Measurements from ENCODE around the gene MTUS2. TPM values are rescaled to one million over a fixed set of nuclear protein-coding genes. Genes with fewer than 3 reads are reported as not detected.

MTUS2 gene
- total and polyA plus RNA-seq, 9 of the 15 experiments (the other 6 are each of a cell fraction or from before 2014, with no cell fraction given) = 0.01 to 0.28 (median 0.06) TPM; not detected in 1

GRCh38 chr13:29476046-29476445 is 655.9 kb downstream of the MTUS2 start:
- 3% methylated on average over 3 of the region's 3 CpGs for WGBS (ENCODE audit: insufficient coverage, low coverage, missing lambda C conversion rate)
- Histone ChIP-seq H4K20me1 (replicated peaks; ENCODE audit: control insufficient read depth, insufficient read depth, low read length) (no peaks in the 10 kb centered on the region), H3K36me3 (ENCODE audit: control insufficient read depth, insufficient read depth, low read length) (no peaks in the 10 kb centered on the region), H3K27ac (ENCODE audit: extremely low read depth, low read depth, low read length) (no peak overlapping the region), H3K4me1 (replicated peaks in 1 of 2; ENCODE audit: control insufficient read depth in 2 of 2, insufficient read depth in 2 of 2, low read length in 2 of 2) (peaks cover 0 to 12% of the 10 kb centered on the region in 2 experiments; a peak in 2 of 5 replicates), H3K9me3 (replicated peaks; ENCODE audit: control insufficient read depth, insufficient read depth, low read depth, low read length) (no peaks in the 10 kb centered on the region), H2AFZ (ENCODE audit: low read depth, low read length) (no peak overlapping the region), H3K9me1 (ENCODE audit: control insufficient read depth, insufficient read depth, low read length) (no peaks in the 10 kb centered on the region), H3K9ac (ENCODE audit: insufficient read depth in 1 of 2, low read depth in 2 of 2, low read length in 2 of 2) (no peak overlapping the region), H3K4me2 (ENCODE audit: insufficient read depth, low read length) (no peak overlapping the region), H3K27me3 (ENCODE audit: control insufficient read depth in 2 of 2, insufficient read depth in 2 of 2, low read length in 2 of 2) (peaks cover 4 to 25% of the 10 kb centered on the region in 2 experiments; a peak in 2 of 5 replicates), H3K79me2 (ENCODE audit: control insufficient read depth, insufficient read depth, low read length) (no peaks in the 10 kb centered on the region), H3K4me3 (no peak overlapping the region)
- ChIA-PET CTCF (ENCODE audit: low intra/inter-chr PET ratio) (no interaction called here), POLR2A (no interaction called here)
- ATAC-seq = no peak
- in situ Hi-C loops (cut with MboI) = no loop called here
- no peak for FAIRE-seq
- no TSS peak for BruUV-seq (replicated peaks)
- intact Hi-C loops (cut with micrococcal nuclease) = loop anchor here (10.0 kb wide), 2 partner anchors 71 to 111 kb away; no protein-coding TSS in a partner anchor
- no peak for DNase-seq (ENCODE audit: extremely low read depth in 1 of 4, low spot score in 3 of 4)
- TF ChIP-seq, protein P1, sequence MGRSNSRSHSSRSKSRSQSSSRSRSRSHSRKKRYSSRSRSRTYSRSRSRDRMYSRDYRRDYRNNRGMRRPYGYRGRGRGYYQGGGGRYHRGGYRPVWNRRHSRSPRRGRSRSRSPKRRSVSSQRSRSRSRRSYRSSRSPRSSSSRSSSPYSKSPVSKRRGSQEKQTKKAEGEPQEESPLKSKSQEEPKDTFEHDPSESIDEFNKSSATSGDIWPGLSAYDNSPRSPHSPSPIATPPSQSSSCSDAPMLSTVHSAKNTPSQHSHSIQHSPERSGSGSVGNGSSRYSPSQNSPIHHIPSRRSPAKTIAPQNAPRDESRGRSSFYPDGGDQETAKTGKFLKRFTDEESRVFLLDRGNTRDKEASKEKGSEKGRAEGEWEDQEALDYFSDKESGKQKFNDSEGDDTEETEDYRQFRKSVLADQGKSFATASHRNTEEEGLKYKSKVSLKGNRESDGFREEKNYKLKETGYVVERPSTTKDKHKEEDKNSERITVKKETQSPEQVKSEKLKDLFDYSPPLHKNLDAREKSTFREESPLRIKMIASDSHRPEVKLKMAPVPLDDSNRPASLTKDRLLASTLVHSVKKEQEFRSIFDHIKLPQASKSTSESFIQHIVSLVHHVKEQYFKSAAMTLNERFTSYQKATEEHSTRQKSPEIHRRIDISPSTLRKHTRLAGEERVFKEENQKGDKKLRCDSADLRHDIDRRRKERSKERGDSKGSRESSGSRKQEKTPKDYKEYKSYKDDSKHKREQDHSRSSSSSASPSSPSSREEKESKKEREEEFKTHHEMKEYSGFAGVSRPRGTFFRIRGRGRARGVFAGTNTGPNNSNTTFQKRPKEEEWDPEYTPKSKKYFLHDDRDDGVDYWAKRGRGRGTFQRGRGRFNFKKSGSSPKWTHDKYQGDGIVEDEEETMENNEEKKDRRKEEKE (IDR thresholded peaks at IDR 0.05; ENCODE audit: borderline replicate concordance in 1 of 2, control insufficient read depth in 1 of 2, low read depth in 2 of 2, low read length in 1 of 2) = no peak
- no peak for TF ChIP-seq ZNF354B (CRISPR knock-in tag; IDR thresholded peaks at IDR 0.05)
- no peak for TF ChIP-seq ZBTB8A (IDR thresholded peaks at IDR 0.05; ENCODE audit: partially characterized antibody)
- TF ChIP-seq CBX2 (IDR thresholded peaks at IDR 0.05; ENCODE audit: insufficient read depth, low read length, poor library complexity, severe bottlenecking) = no peak

All from K562 (cell line).